ENCODE data around the gene CEP41.

DNA sequence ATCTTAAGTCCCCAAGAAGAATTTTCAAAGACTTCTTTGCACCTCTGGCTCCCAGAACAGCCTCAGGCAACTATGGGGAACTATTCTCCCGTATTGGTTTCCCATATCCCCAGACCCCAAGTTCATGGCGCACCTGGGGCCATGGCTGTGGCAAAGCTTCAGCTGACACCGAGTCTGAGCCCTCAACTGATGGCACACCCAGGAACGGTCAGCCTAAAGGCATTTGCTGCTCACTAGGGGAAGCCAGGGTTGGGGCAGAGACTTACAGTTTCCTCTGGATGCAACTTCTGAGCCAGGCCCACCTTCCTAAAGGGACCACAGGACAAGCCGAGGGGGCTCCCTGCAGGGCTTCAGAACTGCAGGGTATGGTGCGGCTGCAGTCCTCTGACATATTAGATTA is 74.3 kb downstream of the CEP41 start:
- TF ChIP-seq, protein P1, sequence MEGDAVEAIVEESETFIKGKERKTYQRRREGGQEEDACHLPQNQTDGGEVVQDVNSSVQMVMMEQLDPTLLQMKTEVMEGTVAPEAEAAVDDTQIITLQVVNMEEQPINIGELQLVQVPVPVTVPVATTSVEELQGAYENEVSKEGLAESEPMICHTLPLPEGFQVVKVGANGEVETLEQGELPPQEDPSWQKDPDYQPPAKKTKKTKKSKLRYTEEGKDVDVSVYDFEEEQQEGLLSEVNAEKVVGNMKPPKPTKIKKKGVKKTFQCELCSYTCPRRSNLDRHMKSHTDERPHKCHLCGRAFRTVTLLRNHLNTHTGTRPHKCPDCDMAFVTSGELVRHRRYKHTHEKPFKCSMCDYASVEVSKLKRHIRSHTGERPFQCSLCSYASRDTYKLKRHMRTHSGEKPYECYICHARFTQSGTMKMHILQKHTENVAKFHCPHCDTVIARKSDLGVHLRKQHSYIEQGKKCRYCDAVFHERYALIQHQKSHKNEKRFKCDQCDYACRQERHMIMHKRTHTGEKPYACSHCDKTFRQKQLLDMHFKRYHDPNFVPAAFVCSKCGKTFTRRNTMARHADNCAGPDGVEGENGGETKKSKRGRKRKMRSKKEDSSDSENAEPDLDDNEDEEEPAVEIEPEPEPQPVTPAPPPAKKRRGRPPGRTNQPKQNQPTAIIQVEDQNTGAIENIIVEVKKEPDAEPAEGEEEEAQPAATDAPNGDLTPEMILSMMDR (conservative IDR thresholded peaks at IDR 0.05), result no peak
- TF ChIP-seq ZFX (IDR thresholded peaks at IDR 0.05), result no peak
